Naive thymus-derived CD4-positive, alpha-beta T cell (primary cell): Measurements from ENCODE around the gene LDLRAD4. TPM values are rescaled to one million over a fixed set of nuclear protein-coding genes. Genes with fewer than 3 reads are reported as not detected.

Experiments used
- ATAC-seq: fragments of 150-1000 bp; cut with Tn5 transposase; 2 replicates; pipeline ENCODE4 v1.10.0; 2021; ENCODE audit warnings: mild to moderate bottlenecking, moderate library complexity
- CTCF ChIA-PET: fragments of 350-600 bp; sonication (Branson Sonifier 250); formaldehyde crosslinking; loops from one replicate; lab custom pipeline; 2021; ENCODE audit warnings: antibody characterized with exemption; lab: Charles Lee
- POLR2A ChIA-PET: fragments of 350-600 bp; sonication (Branson Sonifier 250); formaldehyde crosslinking; loops from one replicate; lab custom pipeline; 2021; ENCODE audit warnings: antibody characterized with exemption, inconsistent platforms; lab: Charles Lee
- DNase-seq, 9 donors: peaks; one replicate each; pipeline versions ENCODE4 v3.0.0 to v3.0.0-alpha.2; 2020 to 2022; ENCODE audit warnings: mixed read lengths in 1 of 9
- H3K27ac ChIP-seq: one replicate; pipeline ENCODE4 v1.7.0; 2013; ENCODE audit warnings: mild to moderate bottlenecking, low read depth, low read length, moderate library complexity
- H3K27me3 ChIP-seq, 2 donors: one replicate each; pipeline ENCODE4 v1.7.0; 2013; ENCODE audit warnings: low read length in 2 of 2, mild to moderate bottlenecking in 2 of 2, moderate library complexity in 2 of 2; ENCODE audit not compliant: control insufficient read depth in 2 of 2, insufficient read depth in 2 of 2
- H3K36me3 ChIP-seq, 3 experiments: 1 replicate in 2 of 3; 2 replicates in 1 of 3; pipeline ENCODE4 v1.7.0; 2013; ENCODE audit warnings: low read length in 3 of 3, mild to moderate bottlenecking in 3 of 3, moderate library complexity in 1 of 3; ENCODE audit not compliant: insufficient read depth in 3 of 3, control insufficient read depth in 2 of 3
- H3K4me1 ChIP-seq, 2 donors: one replicate each; pipeline ENCODE4 v1.7.0; 2013; ENCODE audit warnings: low read length in 2 of 2, mild to moderate bottlenecking in 2 of 2, moderate library complexity in 1 of 2; ENCODE audit not compliant: control insufficient read depth in 2 of 2, insufficient read depth in 2 of 2
- H3K4me3 ChIP-seq: 2 replicates; pipeline ENCODE4 v1.7.0; 2013; ENCODE audit warnings: mild to moderate bottlenecking, low read length
- H3K9me3 ChIP-seq, 3 experiments: 1 replicate in 2 of 3; 2 replicates in 1 of 3; pipeline ENCODE4 v1.7.0; 2013; ENCODE audit warnings: low read length in 3 of 3; ENCODE audit not compliant: control insufficient read depth in 2 of 3
- H3K27ac Mint-ChIP-seq, 9 donors: one replicate each; pipeline ENCODE4 v1.8.0; 2020 to 2022; ENCODE audit warnings: mixed read lengths in 9 of 9, mild to moderate bottlenecking in 8 of 9, moderate library complexity in 5 of 9, inconsistent platforms in 2 of 9
- H3K27me3 Mint-ChIP-seq, 5 donors: one replicate each; pipeline ENCODE4 v1.8.0; 2021 to 2022; ENCODE audit warnings: mixed read lengths in 5 of 5, mild to moderate bottlenecking in 1 of 5
- H3K36me3 Mint-ChIP-seq, 5 donors: one replicate each; pipeline ENCODE4 v1.8.0; 2020 to 2022; ENCODE audit warnings: mixed read lengths in 5 of 5, mild to moderate bottlenecking in 3 of 5, inconsistent platforms in 1 of 5
- H3K4me1 Mint-ChIP-seq, 7 donors: one replicate each; pipeline ENCODE4 v1.8.0; 2020 to 2022; ENCODE audit warnings: mixed read lengths in 7 of 7, mild to moderate bottlenecking in 3 of 7, inconsistent platforms in 1 of 7
- H3K4me3 Mint-ChIP-seq, 10 donors: one replicate each; pipeline ENCODE4 v1.8.0; 2020 to 2022; ENCODE audit warnings: mild to moderate bottlenecking in 10 of 10, mixed read lengths in 10 of 10, moderate library complexity in 6 of 10, inconsistent platforms in 2 of 10
- H3K9me3 Mint-ChIP-seq, 11 donors: one replicate each; pipeline ENCODE4 v1.8.0; 2020 to 2022; ENCODE audit warnings: mixed read lengths in 11 of 11, mild to moderate bottlenecking in 4 of 11, inconsistent platforms in 1 of 11, moderate library complexity in 1 of 11
- intact Hi-C, 2 donors: fragments of 100-400 bp; cut with micrococcal nuclease; formaldehyde crosslinking; loops; one replicate each; pipeline ENCODE4 v1.15.1; 2023
- polyA plus RNA-seq, 2 donors: library from polyadenylated mRNA; unstranded; fragments of 300-500 nt; fragmentation: Illumina TruSeq; gene quantifications; one replicate each; pipeline ENCODE4 v1.2.3, GENCODE V29; 2021
- total RNA-seq, 6 experiments: library from RNA in 5 of 6; stranded (reverse) in 5 of 6; gene quantifications; 1 replicate in 5 of 6; 2 replicates in 1 of 6; pipeline ENCODE4 v1.2.3 and lab custom pipeline; 2021 to 2026

Gene LDLRAD4
- total and polyA plus RNA-seq, 7 experiments from 2014 or later = 13.0 to 84.3 (median 53.7) TPM

DNA sequence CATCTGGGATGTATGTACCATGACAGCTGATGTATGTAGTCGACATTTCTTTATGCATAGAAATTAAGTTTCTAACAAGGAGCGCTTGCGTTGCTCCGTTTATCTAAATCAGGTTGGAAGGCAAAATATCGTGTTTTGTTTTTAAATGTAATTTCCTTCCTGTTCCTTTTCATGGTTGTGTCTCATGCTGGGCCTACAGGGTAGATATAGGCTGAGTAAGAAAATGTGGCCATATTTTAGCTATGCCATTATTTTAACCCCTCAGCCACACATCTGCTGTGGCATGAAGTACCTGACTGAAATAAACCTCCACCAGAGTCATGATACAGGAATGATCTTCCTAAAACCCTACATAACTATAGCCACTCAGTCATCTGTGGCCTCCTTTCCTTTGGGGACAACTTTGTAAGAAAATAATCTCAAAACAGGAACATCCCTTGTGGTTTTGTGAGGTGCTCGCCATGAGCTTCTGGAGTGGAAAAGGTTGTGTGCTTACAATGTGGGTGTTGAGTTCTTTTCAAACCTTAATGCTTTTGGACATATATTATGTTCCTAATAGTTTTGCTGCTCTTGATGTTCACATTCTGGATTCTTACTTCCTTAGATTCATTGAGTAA, 293.5 kb downstream of the LDLRAD4 start:
- POLR2A ChIA-PET = interaction anchor here (1.1 kb wide), 1 partner anchor 87 kb away, joined by 4 read pairs; no protein-coding TSS in a partner anchor
- H3K4me1 Mint-ChIP-seq = peaks cover 17 to 74% (median 54%) of the 10 kb centered on the region in 7 donors

DNA sequence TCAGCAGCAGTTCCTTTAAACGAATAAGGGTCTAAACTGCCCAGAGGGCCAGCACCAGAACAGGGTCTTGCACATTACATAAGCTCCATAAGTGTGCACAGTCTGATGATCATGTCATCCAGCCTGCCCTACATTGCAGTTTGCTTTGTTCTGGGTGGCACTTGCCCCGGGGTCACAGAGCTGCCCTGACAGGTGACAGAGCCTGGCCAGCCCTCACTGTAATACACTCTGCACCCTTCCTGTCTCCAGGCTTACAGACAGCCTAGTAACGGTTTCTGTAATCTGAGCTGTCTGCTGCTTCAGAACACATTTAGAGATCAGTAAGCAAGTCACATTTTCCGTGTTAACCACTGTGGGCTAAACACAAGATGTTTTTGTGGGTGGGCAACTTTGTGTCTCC, 294.5 kb downstream of the LDLRAD4 start:
- H3K9me3 ChIP-seq = no peaks in the 10 kb centered on the region
- no peak overlapping the region for H3K27ac ChIP-seq
- H3K9me3 Mint-ChIP-seq = peaks cover 0 to 3% (median 2%) of the 10 kb centered on the region in 11 donors
- H3K4me3 Mint-ChIP-seq = peak overlapping the region in 2 of 10 donors; percentile 2 to 60
- peaks cover 5 to 52% (median 34%) of the 10 kb centered on the region in 5 donors for H3K36me3 Mint-ChIP-seq
- H3K4me1 Mint-ChIP-seq = peaks cover 17 to 65% (median 47%) of the 10 kb centered on the region in 7 donors
- intact Hi-C loops = no loop called here
- H3K27me3 ChIP-seq = no peaks in the 10 kb centered on the region
- ChIA-PET CTCF (interaction anchor here (0.5 kb wide), 2 partner anchors 219 to 295 kb away, joined by 3 to 4 read pairs; no protein-coding TSS in a partner anchor), POLR2A (interaction anchor here (1.1 to 1.2 kb wide), 2 partner anchors 13 to 88 kb away, joined by 3 to 4 read pairs; no protein-coding TSS in a partner anchor)
- peaks cover 0 to 12% (median 0%) of the 10 kb centered on the region in 3 experiments for H3K36me3 ChIP-seq
- DNase-seq (no peak), ATAC-seq (no peak)
- H3K4me1 ChIP-seq = peaks cover 0 to 7% of the 10 kb centered on the region in 2 donors
- H3K4me3 ChIP-seq = no peak overlapping the region
- H3K27me3 Mint-ChIP-seq = no peaks in the 10 kb centered on the region
- H3K27ac Mint-ChIP-seq = peak overlapping the region in 3 of 9 donors; percentile 42 to 47 (median 44)

More for the DNA sequence above, 293.5 kb downstream of the LDLRAD4 start:
- Mint-ChIP-seq H3K27me3 (no peaks in the 10 kb centered on the region), H3K27ac (peak overlapping the region in 8 of 9 donors; percentile 7 to 65 (median 58)), H3K36me3 (peaks cover 0 to 54% (median 33%) of the 10 kb centered on the region in 5 donors), H3K4me3 (peak overlapping the region in 5 of 10 donors; percentile 2 to 60 (median 34)), H3K9me3 (no peaks in the 10 kb centered on the region)
- H3K27ac ChIP-seq = no peak overlapping the region
- peaks cover 0 to 7% of the 10 kb centered on the region in 2 donors for H3K4me1 ChIP-seq
- intact Hi-C loops = no loop called here
- CTCF ChIA-PET = interaction anchor here (1.0 kb wide), 1 partner anchor 12 kb away, joined by 3 read pairs; no protein-coding TSS in a partner anchor
- DNase-seq (no peak), ATAC-seq (no peak)
- no peaks in the 10 kb centered on the region for H3K9me3 ChIP-seq
- no peaks in the 10 kb centered on the region for H3K27me3 ChIP-seq
- no peak overlapping the region for H3K4me3 ChIP-seq
- H3K36me3 ChIP-seq = peaks cover 0 to 8% (median 0%) of the 10 kb centered on the region in 3 experiments

DNA sequence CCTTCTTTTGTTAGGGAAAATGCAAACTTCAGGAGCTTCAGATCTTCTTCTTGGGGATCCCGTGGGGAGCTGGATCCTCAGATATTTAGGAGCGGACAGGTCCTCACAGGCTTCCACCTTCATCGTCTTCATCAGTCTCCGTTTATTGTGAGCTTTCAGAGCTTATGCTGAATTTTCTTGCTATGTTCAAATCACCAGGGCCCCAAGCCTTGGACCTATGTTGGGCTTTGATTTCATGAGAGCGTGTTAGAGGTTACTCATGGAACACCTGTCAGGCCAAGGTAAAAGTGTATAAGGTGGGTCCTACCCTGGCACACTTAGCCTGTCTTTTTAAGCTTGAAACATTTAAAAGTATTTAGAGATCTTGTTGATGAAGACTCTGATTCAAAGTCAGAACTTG, 294.9 kb downstream of the LDLRAD4 start:
- intact Hi-C loops = no loop called here
- H3K36me3 ChIP-seq = peaks cover 0 to 12% (median 0%) of the 10 kb centered on the region in 3 experiments
- Mint-ChIP-seq H3K27ac (peak overlapping the region in 1 of 9 donors; percentile 21), H3K27me3 (no peaks in the 10 kb centered on the region), H3K36me3 (peaks cover 10 to 56% (median 39%) of the 10 kb centered on the region in 5 donors), H3K4me1 (peaks cover 17 to 69% (median 52%) of the 10 kb centered on the region in 7 donors), H3K4me3 (no peak overlapping the region), H3K9me3 (peaks cover 0 to 6% (median 3%) of the 10 kb centered on the region in 11 donors)
- H3K4me3 ChIP-seq = no peak overlapping the region
- peaks cover 0 to 7% of the 10 kb centered on the region in 2 donors for H3K4me1 ChIP-seq
- ATAC-seq (no peak), DNase-seq (no peak)
- CTCF ChIA-PET = interaction anchor here (0.5 kb wide), 2 partner anchors 219 to 296 kb away, joined by 3 to 4 read pairs; no protein-coding TSS in a partner anchor
- H3K9me3 ChIP-seq = no peaks in the 10 kb centered on the region
- POLR2A ChIA-PET = interaction anchor here (0.7 to 1.2 kb wide), 4 partner anchors 11 to 88 kb away, joined by 3 to 4 read pairs (median 4); no protein-coding TSS in a partner anchor
- H3K27me3 ChIP-seq = no peaks in the 10 kb centered on the region
- peak overlapping the region; percentile 15 for H3K27ac ChIP-seq

DNA sequence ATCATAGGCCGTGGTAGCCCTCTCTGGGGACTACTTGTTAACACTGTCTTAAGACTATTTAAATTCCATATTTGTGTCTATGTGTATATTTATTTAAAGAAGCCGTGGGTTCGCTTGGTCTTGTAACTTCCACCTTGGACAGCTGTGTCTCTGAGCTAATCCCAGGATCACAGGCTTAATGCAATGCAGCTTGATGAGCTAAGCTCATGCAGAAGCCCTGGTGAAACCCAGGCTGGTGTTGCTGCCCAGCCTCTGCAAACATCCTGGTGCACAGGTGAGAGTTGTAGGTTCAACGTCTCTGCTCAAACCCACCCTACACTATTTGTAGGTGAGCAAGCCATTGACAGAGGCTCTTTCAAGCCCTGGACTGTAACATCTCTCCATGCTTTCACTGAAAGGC, 296.0 kb downstream of the LDLRAD4 start:
- H3K27me3 Mint-ChIP-seq = no peaks in the 10 kb centered on the region
- H3K36me3 Mint-ChIP-seq = peaks cover 11 to 49% (median 36%) of the 10 kb centered on the region in 5 donors
- Histone ChIP-seq H3K36me3 (peaks cover 0 to 12% (median 0%) of the 10 kb centered on the region in 3 experiments), H3K4me3 (no peak overlapping the region), H3K4me1 (peaks cover 0 to 7% of the 10 kb centered on the region in 2 donors), H3K27ac (no peak overlapping the region), H3K9me3 (no peaks in the 10 kb centered on the region), H3K27me3 (no peaks in the 10 kb centered on the region)
- ChIA-PET POLR2A (no interaction called here), CTCF (no interaction called here)
- intact Hi-C loops = no loop called here
- DNase-seq (no peak), ATAC-seq (no peak)
- peaks cover 17 to 60% (median 45%) of the 10 kb centered on the region in 7 donors for H3K4me1 Mint-ChIP-seq
- peak overlapping the region in 1 of 9 donors; percentile 59 for H3K27ac Mint-ChIP-seq
- H3K9me3 Mint-ChIP-seq = peaks cover 0 to 8% (median 3%) of the 10 kb centered on the region in 11 donors
- no peak overlapping the region for H3K4me3 Mint-ChIP-seq

DNA sequence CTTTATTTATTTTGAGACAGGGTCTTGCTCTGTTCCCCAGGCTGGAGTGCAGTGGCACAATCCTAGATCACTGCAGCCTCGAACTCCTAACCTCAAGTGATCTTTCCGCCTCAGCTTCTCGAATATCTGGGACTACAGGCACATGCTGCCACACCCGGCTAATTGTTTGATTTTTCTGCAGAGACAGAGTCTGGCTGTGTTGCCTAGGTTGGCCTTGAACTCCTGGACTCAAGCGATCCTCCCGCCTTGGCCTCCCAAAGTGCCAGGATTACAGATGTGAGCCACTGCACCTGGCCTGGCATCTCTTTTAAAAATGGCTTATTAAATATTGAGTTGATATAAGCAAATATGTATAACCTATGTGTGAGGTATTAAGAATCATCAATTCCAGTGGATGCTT, 298.3 kb downstream of the LDLRAD4 start:
- Histone ChIP-seq H3K27ac (no peak overlapping the region), H3K4me1 (peaks cover 0 to 7% of the 10 kb centered on the region in 2 donors), H3K27me3 (no peaks in the 10 kb centered on the region), H3K36me3 (peaks cover 0 to 12% (median 0%) of the 10 kb centered on the region in 3 experiments), H3K4me3 (no peak overlapping the region), H3K9me3 (no peaks in the 10 kb centered on the region)
- ATAC-seq (no peak), DNase-seq (no peak)
- H3K36me3 Mint-ChIP-seq = peaks cover 11 to 39% (median 29%) of the 10 kb centered on the region in 5 donors
- ChIA-PET POLR2A (no interaction called here), CTCF (no interaction called here)
- peak overlapping the region in 1 of 9 donors; percentile 72 for H3K27ac Mint-ChIP-seq
- H3K4me3 Mint-ChIP-seq = no peak overlapping the region
- peaks cover 0 to 8% (median 3%) of the 10 kb centered on the region in 11 donors for H3K9me3 Mint-ChIP-seq
- intact Hi-C loops = no loop called here
- H3K27me3 Mint-ChIP-seq = no peaks in the 10 kb centered on the region
- H3K4me1 Mint-ChIP-seq = peaks cover 8 to 53% (median 35%) of the 10 kb centered on the region in 7 donors

DNA sequence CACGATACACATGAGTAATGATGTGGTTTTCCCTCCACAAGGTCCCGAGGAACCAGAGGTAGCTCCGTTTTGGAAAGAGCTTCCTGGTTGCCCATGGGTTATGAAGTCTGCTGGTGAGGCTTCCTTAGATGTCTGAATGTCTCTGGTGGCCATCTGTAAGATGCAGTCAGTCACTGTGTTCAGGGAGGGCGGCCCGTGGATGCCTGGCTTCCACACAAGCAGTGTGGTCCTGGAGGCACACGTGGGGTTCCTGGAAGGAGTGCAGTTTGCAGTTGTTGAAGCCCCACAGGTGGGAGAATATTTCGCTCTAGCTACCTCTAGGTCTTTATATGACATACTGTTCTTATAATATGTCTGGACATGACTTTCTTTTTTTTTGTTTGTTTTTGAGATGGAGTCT, 298.8 kb downstream of the LDLRAD4 start:
- Histone ChIP-seq H3K9me3 (no peaks in the 10 kb centered on the region), H3K4me3 (no peak overlapping the region), H3K27ac (no peak overlapping the region), H3K36me3 (peaks cover 0 to 12% (median 0%) of the 10 kb centered on the region in 3 experiments), H3K4me1 (peaks cover 0 to 7% of the 10 kb centered on the region in 2 donors), H3K27me3 (no peaks in the 10 kb centered on the region)
- peak overlapping the region in 1 of 9 donors; percentile 72 for H3K27ac Mint-ChIP-seq
- peaks cover 11 to 39% (median 29%) of the 10 kb centered on the region in 5 donors for H3K36me3 Mint-ChIP-seq
- intact Hi-C loops = no loop called here
- POLR2A ChIA-PET = interaction anchor here (0.9 kb wide), 1 partner anchor 20 kb away, joined by 3 read pairs; no protein-coding TSS in a partner anchor
- H3K4me3 Mint-ChIP-seq = no peak overlapping the region
- peaks cover 0 to 8% (median 3%) of the 10 kb centered on the region in 11 donors for H3K9me3 Mint-ChIP-seq
- peaks cover 3 to 50% (median 30%) of the 10 kb centered on the region in 7 donors for H3K4me1 Mint-ChIP-seq
- CTCF ChIA-PET = no interaction called here
- DNase-seq (no peak), ATAC-seq (no peak)
- no peaks in the 10 kb centered on the region for H3K27me3 Mint-ChIP-seq
